ENCODE measurements around the gene SLC22A23.

DNA sequence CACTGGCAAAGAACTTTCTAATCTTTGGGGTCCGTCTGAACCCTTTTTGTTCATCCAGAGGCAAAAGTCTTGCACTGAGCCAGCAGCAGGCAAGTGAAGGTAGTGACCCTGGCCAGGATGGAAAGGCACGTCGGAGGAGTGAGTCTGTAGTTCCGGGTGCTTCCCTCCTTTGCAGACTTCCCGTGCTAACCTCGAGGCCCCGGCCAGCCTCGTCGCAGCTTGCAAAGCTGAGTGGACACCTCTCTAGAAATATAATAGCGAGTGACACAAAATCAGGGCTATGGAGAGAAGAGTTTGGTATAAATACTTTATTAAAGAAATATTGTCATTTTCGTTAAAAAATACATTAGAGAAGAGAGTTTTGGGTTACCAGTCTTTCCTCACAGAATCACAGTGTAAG, 188.2 kb downstream of the SLC22A23 start:
- TF ChIP-seq CTCF (IDR thresholded peaks at IDR 0.05; ENCODE audit: low read depth, low read length, poor library complexity, severe bottlenecking) (no peak), EZH2phosphoT487 (IDR thresholded peaks at IDR 0.05; ENCODE audit: borderline replicate concordance, low read length) (no peak)

All from DOHH2 (cell line).